Testis (tissue), 2 donors: ENCODE results near the gene CYTH4.

Experiments
- CTCF ChIP-seq, 3 experiments: fragments of 450-650 bp in 2 of 3; fragments of 200-600 bp in 1 of 3; sonication (generic) in 1 of 3; IDR thresholded peaks; one replicate each; pipeline ENCODE4 v1.5.1; 2016 to 2019; ENCODE audit warnings: antibody characterized with exemption in 3 of 3, mild to moderate bottlenecking in 2 of 3, moderate library complexity in 1 of 3
- POLR2A ChIP-seq: fragments of 450-650 bp; IDR thresholded peaks from one replicate; pipeline ENCODE4 v1.6.1; 2017; ENCODE audit warnings: antibody characterized with exemption, mild to moderate bottlenecking, moderate library complexity

- TF ChIP-seq CTCF (IDR thresholded peaks at IDR 0.05) (no peak), POLR2A (no peak)
These were observed 12.4 kb downstream of the CYTH4 start for GRCh38 chr22:37294747-37295146.
